GM12892 (cell line): Measurements from ENCODE around the gene OR52E1.

Source experiments
- POLR2A ChIP-seq: IDR thresholded peaks from 2 replicates; pipeline ENCODE4 v1.6.1; 2011; ENCODE audit warnings: low read depth, low read length, control low read depth
- TAF1 ChIP-seq: IDR thresholded peaks from 2 replicates; pipeline ENCODE4 v1.6.1; 2011; ENCODE audit warnings: low read depth, mild to moderate bottlenecking, control low read depth, low read length, borderline replicate concordance

- TF ChIP-seq POLR2A (no peak), TAF1 (no peak)
Measured at GRCh38 chr11:5092821-5093585, 23.6 kb downstream of the OR52E1 start.
